Myocyte (in vitro differentiated cells): ENCODE measurements around the gene AP3S2. TPM values are rescaled to one million over a fixed set of nuclear protein-coding genes. Genes with fewer than 3 reads are reported as not detected.

ENCODE experiments used
- DNase-seq: peaks from one replicate; pipeline ENCODE4 v3.0.0-alpha.2; 2012; ENCODE audit warnings: low read depth
- total RNA-seq: library from RNA; depleted of rRNA; stranded (reverse); fragments of >200 nt; gene quantifications from 2 replicates; pipeline ENCODE4 v1.2.3, GENCODE V29; 2014

Gene AP3S2
- total RNA-seq, 1 donor from 2014 or later, result 65.3 TPM

GRCh38 chr15:89820666-89821611, 72.9 kb downstream of the AP3S2 start:
- no peak for DNase-seq

- DNase-seq, result no peak
Measured at GRCh38 chr15:89818287-89818686, 75.5 kb downstream of the AP3S2 start.

- DNase-seq, result no peak
Measured at GRCh38 chr15:89817701-89818280, 76.0 kb downstream of the AP3S2 start.

- DNase-seq, result no peak
Measured at GRCh38 chr15:89815769-89816168, 78.0 kb downstream of the AP3S2 start.

- no peak for DNase-seq
Measured at GRCh38 chr15:89814112-89814742, 79.6 kb downstream of the AP3S2 start.

- no peak for DNase-seq
Measured at GRCh38 chr15:89813381-89814111, 80.2 kb downstream of the AP3S2 start.

- DNase-seq, result no peak
Measured at GRCh38 chr15:89812847-89813320, 80.9 kb downstream of the AP3S2 start.

- peak; percentile 21 for DNase-seq
Measured at GRCh38 chr15:89812011-89812846, 81.6 kb downstream of the AP3S2 start.

GRCh38 chr15:89810837-89811236, 83.0 kb downstream of the AP3S2 start:
- DNase-seq, result no peak

- no peak for DNase-seq
Measured at GRCh38 chr15:89809787-89810148, 84.0 kb downstream of the AP3S2 start.

- no peak for DNase-seq
Measured at GRCh38 chr15:89809093-89809786, 84.6 kb downstream of the AP3S2 start.

GRCh38 chr15:89808160-89808870, 85.5 kb downstream of the AP3S2 start:
- no peak for DNase-seq

- no peak for DNase-seq
Measured at GRCh38 chr15:89807689-89808088, 86.1 kb downstream of the AP3S2 start.

GRCh38 chr15:89806559-89807550, 86.9 kb downstream of the AP3S2 start:
- DNase-seq, result no peak

- no peak for DNase-seq
Measured at GRCh38 chr15:89806210-89806558, 87.6 kb downstream of the AP3S2 start.

- no peak for DNase-seq
Measured at GRCh38 chr15:89805241-89806209, 88.3 kb downstream of the AP3S2 start.
